LNCAP (cell line): ENCODE measurements around the gene METTL23.

ENCODE experiments used
- CTCF ChIP-seq: fragments of 450-650 bp; IDR thresholded peaks from 2 replicates; pipeline ENCODE4 v1.5.1; 2017; ENCODE audit warnings: mild to moderate bottlenecking

Gene METTL23

GRCh38 chr17:76707985-76708807 is 18.4 kb upstream of the METTL23 start:
- TF ChIP-seq CTCF: no peak

- TF ChIP-seq CTCF: no peak
These were observed 17.3 kb upstream of the METTL23 start for GRCh38 chr17:76709077-76709950.

GRCh38 chr17:76710863-76711611 is 15.6 kb upstream of the METTL23 start, which contains the start of gene MXRA7:
MXRA7 (minus strand) TSS chr17:76710965; CDS start chr17:76710946, 19 bp downstream.
- no peak for TF ChIP-seq CTCF

GRCh38 chr17:76713765-76714164 is 12.9 kb upstream of the METTL23 start:
- no peak for TF ChIP-seq CTCF

- no peak for TF ChIP-seq CTCF
These were observed 12.3 kb upstream of the METTL23 start for GRCh38 chr17:76714336-76714735.

GRCh38 chr17:76714822-76715495 is 11.7 kb upstream of the METTL23 start:
- peak; percentile 87 for TF ChIP-seq CTCF

GRCh38 chr17:76715496-76715830 is 11.2 kb upstream of the METTL23 start:
- TF ChIP-seq CTCF: no peak
